ENCODE results near the gene DNAJC3.
"Not testable (repeated sequence)": the region's sequence is repeated elsewhere in the genome, so short reads cannot be mapped to it uniquely, and the experiment has no call there.

DNAJC3 gene

GRCh38 chr13:95656386-95657015 lies 20.4 kb upstream of the DNAJC3 start:
- Histone ChIP-seq H3K27me3 (ENCODE audit: low read depth, low read length) (peaks cover 6% of the 10 kb centered on the region), H3K9me3 (ENCODE audit: insufficient read depth, low read length) (peaks cover 3% of the 10 kb centered on the region; the same call in 1 of the 2 replicates), H3K9ac (ENCODE audit: low read length) (no peak overlapping the region), H3K36me3 (replicated peaks; ENCODE audit: low read depth, low read length) (no peaks in the 10 kb centered on the region), H4K20me1 (ENCODE audit: insufficient read depth, low read length) (no peaks in the 10 kb centered on the region), H3K4me2 (ENCODE audit: low read length) (no peak overlapping the region), H3K4me3 (ENCODE audit: low read length) (no peak overlapping the region), H2AFZ (ENCODE audit: low read depth, low read length) (no peak overlapping the region), H3K79me2 (ENCODE audit: low read length) (no peaks in the 10 kb centered on the region), H3K27ac (ENCODE audit: low read length) (no peak overlapping the region), H3K4me1 (ENCODE audit: low read length) (0 out of 2 replicates have a peak, but pooled peaks cover 5% of the 10 kb centered on the region)
- TF ChIP-seq EZH2phosphoT487 (IDR thresholded peaks at IDR 0.05; ENCODE audit: low read depth) (no peak), CTCF (IDR thresholded peaks at IDR 0.05; ENCODE audit: low read depth, low read length) (no peak)

GRCh38 chr13:95659500-95659899 lies 17.4 kb upstream of the DNAJC3 start:
- H4K20me1 ChIP-seq (ENCODE audit: insufficient read depth, low read length) = no peaks in the 10 kb centered on the region
- H3K79me2 ChIP-seq (ENCODE audit: low read length) = no peaks in the 10 kb centered on the region
- H3K27me3 ChIP-seq (ENCODE audit: low read depth, low read length) = no peaks in the 10 kb centered on the region
- H3K4me1 ChIP-seq (ENCODE audit: low read length) = no peaks in the 10 kb centered on the region
- no peak overlapping the region for H3K4me3 ChIP-seq (ENCODE audit: low read length)
- no peak overlapping the region for H3K4me2 ChIP-seq (ENCODE audit: low read length)
- H3K9ac ChIP-seq (ENCODE audit: low read length) = no peak overlapping the region
- H2AFZ ChIP-seq (ENCODE audit: low read depth, low read length) = no peak overlapping the region
- H3K27ac ChIP-seq (ENCODE audit: low read length) = no peak overlapping the region
- TF ChIP-seq CTCF (IDR thresholded peaks at IDR 0.05; ENCODE audit: low read depth, low read length) (no peak), EZH2phosphoT487 (IDR thresholded peaks at IDR 0.05; ENCODE audit: low read depth) (no peak)
- no peaks in the 10 kb centered on the region for H3K36me3 ChIP-seq (replicated peaks; ENCODE audit: low read depth, low read length)
- peaks cover 3% of the 10 kb centered on the region; the same call in 1 of the 2 replicates for H3K9me3 ChIP-seq (ENCODE audit: insufficient read depth, low read length)

DNA sequence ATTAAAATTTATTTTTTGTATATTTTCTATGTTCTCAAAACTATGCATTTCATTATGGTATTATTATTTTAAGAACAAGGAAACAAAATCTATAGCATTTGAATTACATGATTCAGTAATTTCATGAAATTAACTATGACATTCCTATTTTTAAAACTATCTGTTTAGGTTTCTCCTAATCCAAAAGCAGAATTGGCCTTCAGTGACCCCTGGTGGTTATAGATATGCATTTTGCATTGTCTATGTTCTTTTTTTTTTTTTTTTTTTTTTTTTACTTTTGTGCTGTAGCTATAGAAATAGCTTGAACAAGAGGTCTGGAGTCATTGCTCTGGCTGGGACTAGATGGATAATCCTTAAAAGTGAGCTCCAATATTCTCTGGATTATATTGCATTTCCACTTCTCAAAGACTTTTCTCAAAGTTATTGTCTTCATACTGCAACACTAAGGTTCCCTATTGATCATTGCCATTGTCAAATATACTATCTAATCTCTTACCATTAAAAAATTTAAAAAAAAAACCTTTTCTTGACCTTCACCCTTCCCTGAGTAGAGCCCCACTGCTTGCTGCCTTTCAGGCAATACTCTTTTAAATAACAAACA lies 15.9 kb upstream of the DNAJC3 start:
- Histone ChIP-seq H3K9ac (ENCODE audit: low read length) (no peak overlapping the region), H4K20me1 (ENCODE audit: insufficient read depth, low read length) (no peaks in the 10 kb centered on the region), H3K4me3 (ENCODE audit: low read length) (no peak overlapping the region), H3K27ac (ENCODE audit: low read length) (no peak overlapping the region), H3K79me2 (ENCODE audit: low read length) (no peaks in the 10 kb centered on the region), H3K36me3 (replicated peaks; ENCODE audit: low read depth, low read length) (no peaks in the 10 kb centered on the region), H3K4me2 (ENCODE audit: low read length) (no peak overlapping the region), H3K9me3 (ENCODE audit: insufficient read depth, low read length) (peaks cover 3% of the 10 kb centered on the region; the same call in 1 of the 2 replicates), H2AFZ (ENCODE audit: low read depth, low read length) (no peak overlapping the region), H3K27me3 (ENCODE audit: low read depth, low read length) (no peaks in the 10 kb centered on the region), H3K4me1 (ENCODE audit: low read length) (no peaks in the 10 kb centered on the region)
- TF ChIP-seq EZH2phosphoT487 (IDR thresholded peaks at IDR 0.05; ENCODE audit: low read depth) (no peak), CTCF (IDR thresholded peaks at IDR 0.05; ENCODE audit: low read depth, low read length) (peak; percentile 58)

DNA sequence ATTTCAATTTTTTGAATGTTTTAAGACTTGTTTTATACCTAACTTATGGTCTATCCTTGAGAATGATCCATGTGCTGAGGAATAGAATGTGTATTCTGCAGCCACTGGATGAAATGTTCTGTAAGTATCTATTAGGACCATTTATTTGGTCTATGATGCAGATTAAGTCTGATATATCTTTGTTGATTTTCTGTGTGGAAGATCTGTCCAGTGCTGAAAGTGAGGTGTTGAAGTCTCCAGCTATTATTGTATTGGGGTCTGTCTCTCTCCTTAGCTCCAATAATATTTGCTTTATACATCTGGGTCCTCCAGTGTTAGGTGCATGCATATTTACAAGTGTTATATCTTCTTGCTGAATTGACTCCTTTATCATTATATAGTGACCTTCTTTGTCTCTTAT lies 9.7 kb upstream of the DNAJC3 start:
- not testable (repeated sequence) for H3K4me3 ChIP-seq (ENCODE audit: low read length); H3K27ac ChIP-seq (ENCODE audit: low read length); H3K27me3 ChIP-seq (ENCODE audit: low read depth, low read length); H3K4me2 ChIP-seq (ENCODE audit: low read length); H3K79me2 ChIP-seq (ENCODE audit: low read length); H3K9me3 ChIP-seq (ENCODE audit: insufficient read depth, low read length); H3K36me3 ChIP-seq (replicated peaks; ENCODE audit: low read depth, low read length); H2AFZ ChIP-seq (ENCODE audit: low read depth, low read length); H3K4me1 ChIP-seq (ENCODE audit: low read length); H4K20me1 ChIP-seq (ENCODE audit: insufficient read depth, low read length); H3K9ac ChIP-seq (ENCODE audit: low read length)

Measured in OCI-LY3 (cell line).